Astrocyte of the cerebellum (primary cell): ENCODE data around the gene METTL15.
"Not testable (repeated sequence)": the region's sequence is repeated elsewhere in the genome, so short reads cannot be mapped to it uniquely, and the experiment has no call there.

Source experiments
- DNase-seq: peaks from one replicate; pipeline ENCODE4 v3.0.0-alpha.2; 2011; ENCODE audit warnings: low read depth
- H3K4me3 ChIP-seq: 2 replicates; pipeline ENCODE4 v1.5.1; 2011; ENCODE audit warnings: mild to moderate bottlenecking, low read depth, low read length, moderate library complexity
- CTCF ChIP-seq: IDR thresholded peaks from 2 replicates; pipeline ENCODE4 v1.5.1; 2012; ENCODE audit warnings: low read length, low read depth, moderate library complexity, mild to moderate bottlenecking; ENCODE audit errors: missing control alignments
- in situ Hi-C: cut with HindIII; loops from 2 replicates; pipeline ENCODE4 v1.10.0; 2017; ENCODE audit warnings: low sequenced_read_pairs

METTL15 gene

GRCh38 chr11:28107750-28108618, at the start of gene METTL15, which contains the start of gene KIF18A:
TSS of gene METTL15 (plus strand) at chr11:28108388. CDS start at chr11:28113335, 4,947 bp downstream.
TSS of gene KIF18A (minus strand) at chr11:28108156. CDS start at chr11:28097947, 10,209 bp downstream.
- H3K4me3 ChIP-seq: peak within 1 kb of the TSS; percentile 73
- no peak for TF ChIP-seq CTCF
- peak; percentile 98 for DNase-seq
- in situ Hi-C loops: no loop called here

GRCh38 chr11:28071305-28071704, 36.9 kb upstream of the METTL15 start:
- no peak for DNase-seq
- no peak for TF ChIP-seq CTCF
- no peak overlapping the region for H3K4me3 ChIP-seq
- in situ Hi-C loops: no loop called here

GRCh38 chr11:28072321-28072720, 35.9 kb upstream of the METTL15 start:
- in situ Hi-C loops: no loop called here
- no peak for TF ChIP-seq CTCF
- H3K4me3 ChIP-seq: no peak overlapping the region
- DNase-seq: no peak

- in situ Hi-C loops: no loop called here
- H3K4me3 ChIP-seq: no peak overlapping the region
- DNase-seq: peak; percentile 12
- no peak for TF ChIP-seq CTCF
Observed at GRCh38 chr11:28077521-28077920, 30.7 kb upstream of the METTL15 start.

- in situ Hi-C loops: no loop called here
- H3K4me3 ChIP-seq: no peak overlapping the region
- no peak for TF ChIP-seq CTCF
- DNase-seq: no peak
Observed at GRCh38 chr11:28083118-28083517, 25.1 kb upstream of the METTL15 start.

GRCh38 chr11:28086569-28086968, 21.6 kb upstream of the METTL15 start:
- no peak overlapping the region for H3K4me3 ChIP-seq
- in situ Hi-C loops: no loop called here
- no peak for TF ChIP-seq CTCF
- no peak for DNase-seq

GRCh38 chr11:28087192-28087591, 21.0 kb upstream of the METTL15 start:
- DNase-seq, in situ Hi-C loops, H3K4me3 ChIP-seq: not testable (repeated sequence)

- DNase-seq, in situ Hi-C loops, H3K4me3 ChIP-seq: not testable (repeated sequence)
Observed at GRCh38 chr11:28087693-28088092, 20.5 kb upstream of the METTL15 start.
